ENCODE measurements around the gene HSPA6. TPM values are rescaled to one million over a fixed set of nuclear protein-coding genes. Genes with fewer than 3 reads are reported as not detected.
"Not testable (repeated sequence)": the region's sequence is repeated elsewhere in the genome, so short reads cannot be mapped to it uniquely, and the experiment has no call there.

Gene HSPA6
- polyA plus RNA-seq: 1 to 10 TPM in 2 of 3 donors, under 1 TPM in 1; 0.61 to 8.8 (median 6.9) TPM

GRCh38 chr1:161523817-161524741 is at the start of gene HSPA6:
HSPA6 (plus strand) TSS chr1:161524540; CDS start chr1:161524659, 119 bp downstream.
- Mint-ChIP-seq H3K4me1 (peaks cover 20 to 33% of the 10 kb centered on the region in 2 donors), H3K4me3 (peak within 1 kb of the TSS; percentile 87 to 92 (median 90)), H3K27me3 (ENCODE audit: low read depth in 3 of 3) (peaks cover 13 to 22% (median 17%) of the 10 kb centered on the region in 3 donors), H3K27ac (peak within 1 kb of the TSS; percentile 78 to 97 (median 88))
- peak; percentile 85 to 89 (median 87) for DNase-seq
- not testable (repeated sequence) for H3K9me3 Mint-ChIP-seq, H3K36me3 Mint-ChIP-seq

GRCh38 chr1:161477711-161478110 is 46.6 kb upstream of the HSPA6 start:
- not testable (repeated sequence) for H3K9me3 Mint-ChIP-seq, H3K36me3 Mint-ChIP-seq, H3K4me3 Mint-ChIP-seq, H3K27ac Mint-ChIP-seq, DNase-seq
- Mint-ChIP-seq H3K27me3 (ENCODE audit: low read depth in 3 of 3) (peaks cover 11 to 17% (median 16%) of the 10 kb centered on the region in 3 donors), H3K4me1 (peaks cover 9 to 11% of the 10 kb centered on the region in 2 donors)

- H3K27me3 Mint-ChIP-seq (ENCODE audit: low read depth in 3 of 3): peaks cover 3 to 7% (median 3%) of the 10 kb centered on the region in 3 donors
- DNase-seq: no peak
- no peak overlapping the region for H3K27ac Mint-ChIP-seq
- H3K36me3 Mint-ChIP-seq: no peaks in the 10 kb centered on the region
- H3K9me3 Mint-ChIP-seq: no peaks in the 10 kb centered on the region
- H3K4me3 Mint-ChIP-seq: no peak overlapping the region
- no peaks in the 10 kb centered on the region for H3K4me1 Mint-ChIP-seq
Observed at GRCh38 chr1:161478985-161479384, 45.4 kb upstream of the HSPA6 start.

GRCh38 chr1:161480381-161481035 is 43.8 kb upstream of the HSPA6 start:
- no peak overlapping the region for H3K27ac Mint-ChIP-seq
- no peaks in the 10 kb centered on the region for H3K36me3 Mint-ChIP-seq
- H3K4me1 Mint-ChIP-seq: no peaks in the 10 kb centered on the region
- no peaks in the 10 kb centered on the region for H3K9me3 Mint-ChIP-seq
- no peak overlapping the region for H3K4me3 Mint-ChIP-seq
- H3K27me3 Mint-ChIP-seq (ENCODE audit: low read depth in 3 of 3): peaks cover 0 to 7% (median 1%) of the 10 kb centered on the region in 3 donors
- DNase-seq: no peak

- Mint-ChIP-seq H3K27me3 (ENCODE audit: low read depth in 3 of 3) (peaks cover 0 to 7% (median 1%) of the 10 kb centered on the region in 3 donors), H3K36me3 (no peaks in the 10 kb centered on the region), H3K27ac (no peak overlapping the region), H3K9me3 (no peaks in the 10 kb centered on the region), H3K4me1 (peaks cover 1 to 2% of the 10 kb centered on the region in 2 donors), H3K4me3 (no peak overlapping the region)
- DNase-seq: no peak
Observed at GRCh38 chr1:161481624-161482392, 42.5 kb upstream of the HSPA6 start.

- peaks cover 0 to 7% (median 1%) of the 10 kb centered on the region in 3 donors for H3K27me3 Mint-ChIP-seq (ENCODE audit: low read depth in 3 of 3)
- peaks cover 7 to 8% of the 10 kb centered on the region in 2 donors for H3K4me1 Mint-ChIP-seq
- H3K36me3 Mint-ChIP-seq: no peaks in the 10 kb centered on the region
- no peak for DNase-seq
- H3K27ac Mint-ChIP-seq: no peak overlapping the region
- H3K9me3 Mint-ChIP-seq: no peaks in the 10 kb centered on the region
- no peak overlapping the region for H3K4me3 Mint-ChIP-seq
Observed at GRCh38 chr1:161482610-161483009, 41.7 kb upstream of the HSPA6 start.

DNA sequence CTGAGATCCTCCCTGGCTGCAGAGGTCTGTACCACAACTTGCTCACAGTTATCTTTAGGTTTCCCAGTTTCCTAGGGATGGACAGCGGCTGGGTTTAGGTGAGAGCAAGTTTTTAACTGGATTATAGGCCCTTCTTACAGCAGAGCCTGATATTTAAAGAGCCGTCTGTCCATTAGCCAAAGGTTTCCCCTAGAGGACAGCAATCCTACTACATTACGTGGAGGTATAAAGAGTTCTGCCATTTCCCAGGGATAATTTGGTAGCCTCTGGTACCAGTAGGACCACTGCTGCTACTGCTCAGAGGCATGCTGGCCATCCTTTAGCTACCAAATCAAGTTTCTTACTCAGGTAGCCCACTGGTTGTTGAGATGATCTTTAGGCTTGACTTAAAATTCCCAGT is 41.0 kb upstream of the HSPA6 start:
- DNase-seq: no peak
- peak overlapping the region in 1 of 6 donors; percentile 15 for H3K27ac Mint-ChIP-seq

GRCh38 chr1:161484613-161485012 is 39.7 kb upstream of the HSPA6 start:
- Mint-ChIP-seq H3K27ac (peak overlapping the region in 1 of 6 donors; percentile 65), H3K9me3 (no peaks in the 10 kb centered on the region), H3K4me1 (peaks cover 7 to 8% of the 10 kb centered on the region in 2 donors), H3K36me3 (no peaks in the 10 kb centered on the region), H3K27me3 (ENCODE audit: low read depth in 3 of 3) (peaks cover 1 to 9% (median 4%) of the 10 kb centered on the region in 3 donors), H3K4me3 (no peak overlapping the region)
- peak in 2 of 3 donors; percentile 18 to 32 for DNase-seq

More for the DNA sequence above, 41.0 kb upstream of the HSPA6 start:
- no peaks in the 10 kb centered on the region for H3K36me3 Mint-ChIP-seq
- peaks cover 1 to 7% (median 2%) of the 10 kb centered on the region in 3 donors for H3K27me3 Mint-ChIP-seq (ENCODE audit: low read depth in 3 of 3)
- no peaks in the 10 kb centered on the region for H3K9me3 Mint-ChIP-seq
- H3K4me3 Mint-ChIP-seq: no peak overlapping the region
- peaks cover 7 to 8% of the 10 kb centered on the region in 2 donors for H3K4me1 Mint-ChIP-seq

DNA sequence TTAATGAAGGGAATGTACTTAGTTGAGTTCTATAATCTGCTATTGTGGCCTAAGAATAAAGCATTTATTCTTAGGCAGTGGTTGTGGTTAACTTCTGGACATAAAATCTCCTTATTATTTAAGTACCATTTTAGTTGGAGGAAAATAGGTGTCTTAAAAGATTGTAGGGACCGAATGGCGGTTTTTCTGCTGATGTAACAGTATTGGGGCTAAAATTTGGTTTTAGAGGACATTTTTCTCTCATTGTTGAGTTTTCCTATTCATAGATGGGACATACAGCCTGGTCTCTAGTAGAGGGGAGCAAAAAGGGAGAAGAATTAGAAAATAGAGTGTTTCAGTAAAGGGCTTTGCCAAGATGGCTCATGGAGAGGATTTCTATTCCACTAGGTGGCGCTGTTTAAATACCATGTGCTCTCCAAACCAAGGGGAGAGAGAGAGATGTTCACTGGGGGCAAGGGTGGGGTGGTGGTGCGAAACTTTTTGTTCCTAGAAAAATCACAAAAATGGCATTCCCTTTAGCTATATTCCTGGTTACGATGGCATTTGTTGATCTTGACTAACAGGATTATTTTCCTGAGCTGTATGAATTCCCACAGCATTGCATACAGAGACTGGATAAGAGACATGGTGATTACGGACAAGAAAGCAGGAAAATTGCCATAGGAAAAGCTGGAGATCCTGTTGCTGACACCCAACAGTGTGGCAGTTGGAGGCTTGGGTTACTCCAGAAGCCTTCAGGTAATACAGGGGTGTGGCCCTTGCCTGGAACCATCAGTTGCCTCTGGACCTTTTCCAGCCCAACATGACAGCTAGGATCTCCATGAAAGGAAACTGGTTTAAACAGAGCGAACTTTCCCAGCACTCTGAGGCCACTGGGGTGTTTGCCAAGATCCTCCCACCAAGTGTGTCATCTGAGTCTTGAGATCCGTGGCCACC is 37.3 kb upstream of the HSPA6 start:
- H3K4me3 Mint-ChIP-seq: peak overlapping the region in 1 of 5 donors; percentile 34
- peaks cover 0 to 11% (median 6%) of the 10 kb centered on the region in 3 donors for H3K27me3 Mint-ChIP-seq (ENCODE audit: low read depth in 3 of 3)
- peak overlapping the region in 2 of 6 donors; percentile 0 to 4 for H3K27ac Mint-ChIP-seq
- peak; percentile 65 to 74 (median 72) for DNase-seq
- no peaks in the 10 kb centered on the region for H3K36me3 Mint-ChIP-seq
- no peaks in the 10 kb centered on the region for H3K9me3 Mint-ChIP-seq
- peaks cover 14 to 17% of the 10 kb centered on the region in 2 donors for H3K4me1 Mint-ChIP-seq

DNA sequence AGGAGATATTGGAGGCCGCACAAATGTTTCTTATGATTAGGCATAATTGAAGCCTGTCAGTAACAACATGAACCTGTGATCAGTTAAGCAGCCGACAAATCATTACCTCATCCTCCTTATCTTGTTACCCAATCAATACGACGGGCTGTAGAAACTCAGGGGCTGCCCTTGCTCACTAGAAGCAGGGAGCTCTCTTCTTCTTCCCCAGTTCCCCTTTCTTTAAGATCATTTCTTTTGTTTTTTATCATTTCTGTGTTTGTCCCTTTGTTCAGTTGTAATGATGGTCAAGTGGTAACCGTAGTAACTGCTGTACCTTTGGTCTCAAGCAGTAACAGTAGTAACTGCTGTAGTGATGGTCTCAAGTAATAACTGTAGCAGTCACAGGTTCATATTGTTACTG is 32.9 kb upstream of the HSPA6 start:
- Mint-ChIP-seq H3K4me3 (no peak overlapping the region), H3K9me3 (no peaks in the 10 kb centered on the region), H3K27ac (no peak overlapping the region), H3K4me1 (peaks cover 14 to 23% of the 10 kb centered on the region in 2 donors), H3K36me3 (no peaks in the 10 kb centered on the region), H3K27me3 (ENCODE audit: low read depth in 3 of 3) (peaks cover 0 to 13% (median 13%) of the 10 kb centered on the region in 3 donors)
- no peak for DNase-seq

- Mint-ChIP-seq H3K4me3 (no peak overlapping the region), H3K36me3 (no peaks in the 10 kb centered on the region), H3K27ac (peak overlapping the region in 1 of 6 donors; percentile 41), H3K4me1 (peaks cover 7 to 15% of the 10 kb centered on the region in 2 donors), H3K27me3 (ENCODE audit: low read depth in 3 of 3) (peaks cover 0 to 13% (median 13%) of the 10 kb centered on the region in 3 donors), H3K9me3 (no peaks in the 10 kb centered on the region)
- DNase-seq: no peak
Observed at GRCh38 chr1:161492827-161493226, 31.5 kb upstream of the HSPA6 start.

GRCh38 chr1:161494091-161494735 is 30.1 kb upstream of the HSPA6 start:
- no peak overlapping the region for H3K27ac Mint-ChIP-seq
- peaks cover 7 to 22% of the 10 kb centered on the region in 2 donors for H3K4me1 Mint-ChIP-seq
- DNase-seq: no peak
- no peaks in the 10 kb centered on the region for H3K36me3 Mint-ChIP-seq
- no peak overlapping the region for H3K4me3 Mint-ChIP-seq
- H3K9me3 Mint-ChIP-seq: no peaks in the 10 kb centered on the region
- peaks cover 0 to 13% (median 9%) of the 10 kb centered on the region in 3 donors for H3K27me3 Mint-ChIP-seq (ENCODE audit: low read depth in 3 of 3)
